Inflammatory macrophage treated with lipopolysaccharide for 4 hours (primary cell): Measurements from ENCODE around the gene OR1K1.
A peak's percentile ranks its signal among the peaks of the same experiment; 100 is the strongest.
"Not testable (repeated sequence)": the region's sequence is repeated elsewhere in the genome, so short reads cannot be mapped to it uniquely, and the experiment has no call there.

ENCODE experiments used
- DNase-seq: peaks from one replicate; pipeline ENCODE4 v3.0.0-alpha.2; 2020

The OR1K1 gene

GRCh38 chr9:122814545-122814944 is 14.6 kb downstream of the OR1K1 start:
- DNase-seq, result peak; percentile 35

GRCh38 chr9:122815544-122815943 is 15.6 kb downstream of the OR1K1 start:
- DNase-seq, result peak; percentile 15

- DNase-seq, result peak; percentile 40
Measured at GRCh38 chr9:122816163-122816867, 16.4 kb downstream of the OR1K1 start.

- DNase-seq, result no peak
Measured at GRCh38 chr9:122819326-122819725, 19.4 kb downstream of the OR1K1 start.

- no peak for DNase-seq
Measured at GRCh38 chr9:122819791-122820489, 20.0 kb downstream of the OR1K1 start.

GRCh38 chr9:122820490-122820845 is 20.5 kb downstream of the OR1K1 start:
- no peak for DNase-seq

DNA sequence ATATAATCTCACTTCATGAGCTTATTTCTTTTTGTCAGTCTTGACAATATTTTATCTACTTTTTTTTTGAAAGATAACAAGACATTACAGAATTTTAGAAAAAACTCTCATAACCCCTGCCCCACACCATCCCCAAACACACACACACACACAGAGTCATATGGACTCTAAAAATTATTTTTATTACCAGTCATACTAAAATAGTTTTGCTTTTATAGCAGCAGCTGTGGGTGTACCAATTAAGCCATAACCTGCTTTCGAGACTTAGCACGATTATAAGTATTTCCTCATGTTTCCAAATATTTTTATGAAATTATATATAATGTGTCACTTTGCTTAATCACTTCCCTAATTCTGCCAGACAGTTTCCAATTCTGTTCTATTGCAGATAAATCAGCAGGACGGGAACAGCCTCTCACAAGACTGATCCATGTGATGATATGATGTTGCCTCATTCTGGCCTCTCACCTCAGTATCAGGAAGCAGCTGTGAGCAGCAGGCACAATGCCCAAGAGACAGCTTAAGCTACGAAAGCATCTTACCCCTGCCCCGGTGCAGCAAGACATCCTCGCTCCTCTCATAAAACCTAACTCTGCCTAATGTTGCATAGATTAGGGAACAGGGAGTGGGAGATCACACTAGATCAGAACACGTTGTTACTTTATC is 21.5 kb downstream of the OR1K1 start:
- peak; percentile 97 for DNase-seq

- DNase-seq, result no peak
Measured at GRCh38 chr9:122822056-122822455, 22.1 kb downstream of the OR1K1 start.

DNA sequence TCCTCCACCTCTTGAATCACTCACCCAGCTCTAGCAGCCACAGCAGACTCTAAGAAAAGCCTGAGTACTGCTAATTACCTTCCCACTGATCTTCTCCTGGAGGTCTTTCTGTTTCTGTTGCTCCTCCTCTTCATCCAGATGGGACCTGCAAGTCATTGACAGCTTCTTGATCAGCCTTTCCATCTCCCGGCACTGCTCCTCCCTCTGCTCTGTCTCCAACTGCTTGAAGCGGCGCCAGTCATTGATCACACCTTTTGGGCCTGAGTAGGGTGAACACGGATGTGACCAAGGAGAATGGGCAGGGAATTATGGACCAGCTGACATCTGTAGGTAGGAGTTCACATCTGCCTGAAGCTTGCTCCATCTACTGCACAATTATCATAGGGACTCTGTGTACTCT is 23.0 kb downstream of the OR1K1 start:
- no peak for DNase-seq

DNA sequence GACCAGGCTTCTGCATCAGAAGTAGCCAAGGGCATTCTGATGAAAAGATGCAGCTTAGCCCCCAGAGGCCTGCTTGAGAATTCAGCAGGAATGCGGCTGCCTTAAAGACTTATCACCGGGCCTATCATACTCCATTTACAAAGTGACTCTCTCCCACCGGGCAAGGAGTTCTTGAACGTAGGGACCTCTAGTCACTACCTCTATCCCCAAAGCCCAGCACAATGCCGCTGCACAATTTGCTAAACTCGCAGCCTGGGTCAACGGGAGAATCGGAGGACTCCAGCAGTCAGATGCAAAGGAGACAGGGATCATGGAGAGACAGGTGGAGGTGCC is 27.8 kb downstream of the OR1K1 start:
- no peak for DNase-seq

DNA sequence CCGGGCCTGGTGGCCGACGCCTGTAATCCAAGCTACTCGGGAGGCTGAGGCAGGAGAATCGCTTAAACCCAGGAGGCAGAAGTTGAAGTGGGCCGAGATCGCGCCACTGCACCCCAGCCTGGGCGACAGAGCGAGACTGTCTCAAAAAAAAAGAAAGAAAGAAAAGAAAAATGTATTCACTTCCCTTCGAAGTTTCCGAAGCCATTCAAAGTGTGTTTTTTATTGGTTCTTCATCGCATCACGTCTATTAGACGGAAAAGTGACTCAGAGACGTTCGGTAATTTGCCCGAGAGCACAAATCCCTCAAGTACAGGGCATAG is 29.0 kb downstream of the OR1K1 start:
- DNase-seq, result not testable (repeated sequence)

GRCh38 chr9:122832194-122832593 is 32.3 kb downstream of the OR1K1 start:
- no peak for DNase-seq

- no peak for DNase-seq
Measured at GRCh38 chr9:122835313-122835731, 35.4 kb downstream of the OR1K1 start.

DNA sequence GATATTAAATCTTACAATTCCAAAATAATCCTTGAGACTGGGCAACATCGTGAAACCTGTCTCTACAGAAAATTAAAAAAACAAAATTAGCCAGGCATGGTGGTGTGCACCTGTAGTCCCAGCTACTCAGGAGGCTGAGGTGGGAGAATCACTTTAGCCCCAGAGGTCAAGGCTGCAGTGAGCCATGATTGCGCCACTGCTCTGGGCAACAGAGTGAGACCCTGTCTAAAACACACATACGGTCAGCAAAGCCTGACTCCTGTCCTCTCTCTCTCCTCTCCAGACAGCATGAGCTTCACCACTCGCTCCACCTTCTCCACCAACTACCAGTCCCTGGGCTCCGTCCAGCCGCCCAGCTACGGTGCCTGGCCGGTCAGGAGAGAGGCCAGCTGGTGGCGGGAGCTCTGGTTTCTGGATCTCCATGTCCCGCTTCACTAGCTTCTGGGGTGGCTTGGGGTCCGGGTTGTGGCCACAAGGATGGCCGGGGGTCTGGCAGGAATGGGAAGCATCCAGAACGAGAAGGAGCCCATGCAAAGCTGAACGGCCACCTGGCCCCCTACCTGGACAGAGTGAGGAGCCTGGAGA is 37.4 kb downstream of the OR1K1 start:
- no peak for DNase-seq

- DNase-seq, result not testable (repeated sequence)
Measured at GRCh38 chr9:122838441-122838840, 38.5 kb downstream of the OR1K1 start.

DNA sequence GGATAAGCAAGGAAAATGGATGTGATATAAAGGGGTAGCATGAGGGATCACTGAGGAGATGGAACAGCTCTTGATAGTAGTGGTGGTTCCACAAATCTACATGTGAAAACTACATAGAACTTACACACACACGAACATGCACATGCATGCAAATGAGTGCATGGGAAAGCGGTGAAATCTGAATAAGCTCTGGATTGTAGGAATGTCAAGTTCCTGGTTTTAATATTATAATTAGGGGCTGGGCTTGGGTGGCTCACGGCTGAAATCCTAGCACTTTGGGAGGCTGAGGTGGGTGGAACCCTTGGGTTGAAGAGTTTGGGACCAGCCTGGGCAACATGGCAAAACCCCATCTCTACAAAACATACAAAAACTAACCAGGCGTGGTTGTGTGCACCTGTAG is 41.6 kb downstream of the OR1K1 start:
- no peak for DNase-seq

GRCh38 chr9:122844137-122844536 is 44.2 kb downstream of the OR1K1 start:
- DNase-seq, result no peak

DNA sequence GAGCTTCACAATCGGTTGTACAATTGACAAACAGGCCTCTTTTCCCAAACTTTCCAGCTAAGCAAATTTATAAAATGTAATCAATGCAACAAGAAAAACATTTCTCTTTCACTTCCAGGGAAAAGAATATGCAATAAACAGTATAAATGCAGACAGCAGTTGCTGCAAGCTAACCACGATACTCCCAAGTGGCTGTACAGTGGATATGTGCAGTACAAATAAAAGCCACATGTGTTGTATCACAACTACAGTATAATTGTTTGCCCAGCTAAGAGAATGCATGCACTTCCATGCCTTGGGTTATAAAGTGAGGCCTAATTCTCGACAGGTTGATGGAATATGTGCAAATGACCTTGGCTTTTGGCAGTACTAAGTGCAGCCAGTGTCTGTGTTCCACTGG is 45.2 kb downstream of the OR1K1 start:
- DNase-seq, result no peak

DNA sequence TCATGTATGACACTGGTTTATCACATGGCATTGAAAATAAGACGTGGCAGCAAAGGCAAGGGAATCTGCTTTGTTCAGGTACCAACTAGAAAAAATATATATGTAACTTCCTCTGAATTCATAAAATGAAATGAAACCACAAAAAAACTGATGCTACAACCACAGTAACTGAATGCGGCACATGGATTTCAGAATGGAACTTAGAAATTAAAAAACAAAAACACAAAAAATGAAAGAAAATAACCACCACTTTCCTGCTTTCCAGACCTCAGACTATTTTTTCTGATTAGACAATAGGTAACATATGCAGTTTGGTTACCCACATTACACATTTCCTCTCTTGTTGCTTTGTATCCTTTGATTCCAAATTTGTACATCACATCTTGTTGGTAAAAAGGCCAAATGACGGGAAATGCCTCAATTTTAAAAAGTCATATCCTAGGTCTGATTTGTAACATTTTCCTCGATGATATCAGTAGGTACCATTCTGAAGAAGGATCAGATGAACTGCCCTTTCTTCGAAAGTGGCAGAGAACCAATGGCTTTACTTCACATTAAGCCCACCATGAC is 46.5 kb downstream of the OR1K1 start:
- DNase-seq, result no peak

DNA sequence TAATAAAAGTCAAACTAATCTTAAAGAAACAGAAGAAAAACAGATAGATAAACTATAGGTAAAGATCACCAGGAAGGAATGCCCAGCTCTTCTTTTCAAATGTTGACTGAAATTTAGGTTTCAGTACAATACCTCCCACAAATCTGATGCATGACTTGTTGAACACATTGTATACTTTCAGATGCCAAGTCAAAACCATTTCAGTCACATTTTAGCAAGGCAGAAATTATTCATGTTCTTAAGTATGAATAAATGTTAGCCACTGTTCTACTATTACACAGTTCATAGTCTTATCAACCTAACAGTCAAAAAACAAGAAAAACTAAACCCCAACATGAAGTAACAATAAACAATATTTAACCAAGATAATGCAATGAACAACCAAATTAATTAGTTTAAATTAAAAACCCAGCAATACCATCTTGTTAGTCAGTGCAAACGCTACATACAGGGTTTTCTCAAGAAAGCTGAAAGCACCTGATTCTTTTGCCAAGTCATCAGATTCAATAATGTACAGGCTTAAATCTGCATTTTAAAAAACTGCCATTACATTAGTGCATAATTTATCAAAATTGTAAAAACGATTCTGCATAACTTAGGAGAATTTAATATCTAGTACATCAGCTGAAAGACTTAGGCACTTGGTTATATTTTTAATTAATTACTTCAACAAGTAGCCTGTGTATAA is 48.5 kb downstream of the OR1K1 start:
- DNase-seq, result no peak
